H1 (cell line): ENCODE data around the gene TNS4. TPM values are rescaled to one million over a fixed set of nuclear protein-coding genes. Genes with fewer than 3 reads are reported as not detected.

Experiments
- CTCF ChIA-PET: fragments of 300-600 bp; sonication (Branson Sonifier 250); formaldehyde crosslinking; loops from one replicate; lab custom pipeline; 2021; ENCODE audit not compliant: partially characterized antibody; lab: Charles Lee
- POLR2A ChIA-PET: fragments of 300-600 bp; sonication (Branson Sonifier 250); formaldehyde crosslinking; loops from one replicate; lab custom pipeline; 2021; ENCODE audit warnings: inconsistent platforms; ENCODE audit not compliant: partially characterized antibody; lab: Charles Lee
- DNase-seq, 2 experiments: peaks; one replicate each; pipeline versions ENCODE4 v3.0.0 to v3.0.0-alpha.2; 2010 to 2022; ENCODE audit warnings: low spot score in 2 of 2, low read depth in 1 of 2, mixed read lengths in 1 of 2
- FAIRE-seq: peaks from 2 replicates; lab custom pipeline; 2011; peaks lifted over from hg19 to GRCh38; lab: Jason Lieb, UNC
- H2AFZ ChIP-seq: 2 replicates; pipeline ENCODE4 v1.8.1; 2012; ENCODE audit warnings: low read length, inconsistent platforms
- H2AK5ac ChIP-seq: 2 replicates; pipeline ENCODE4 v1.6.1; 2013; ENCODE audit warnings: low read depth, low read length
- H2BK120ac ChIP-seq: replicated peaks from 2 replicates; pipeline ENCODE3; 2013; ENCODE audit warnings: low read depth, low read length, inconsistent platforms
- H2BK12ac ChIP-seq: 2 replicates; pipeline ENCODE4 v1.6.1; 2013; ENCODE audit warnings: low read depth, low read length
- H2BK15ac ChIP-seq: 2 replicates; pipeline ENCODE4 v1.6.1; 2013; ENCODE audit warnings: low read length
- H2BK20ac ChIP-seq: 2 replicates; pipeline ENCODE4 v1.6.1; 2013; ENCODE audit warnings: low read length
- H2BK5ac ChIP-seq: 2 replicates; pipeline ENCODE4 v1.6.1; 2013; ENCODE audit warnings: low read depth, low read length
- H3K14ac ChIP-seq: 2 replicates; pipeline ENCODE4 v1.6.1; 2013; ENCODE audit warnings: inconsistent platforms; ENCODE audit not compliant: insufficient read length
- H3K18ac ChIP-seq: 2 replicates; pipeline ENCODE4 v1.6.1; 2013; ENCODE audit warnings: low read length; ENCODE audit errors: extremely low read depth
- H3K23ac ChIP-seq: 2 replicates; pipeline ENCODE4 v1.6.1; 2013; ENCODE audit warnings: inconsistent platforms; ENCODE audit not compliant: insufficient read length
- H3K23me2 ChIP-seq: 2 replicates; pipeline ENCODE4 v1.6.1; 2013; ENCODE audit warnings: low read depth, low read length
- H3K27ac ChIP-seq: 2 replicates; pipeline ENCODE4 v1.6.1; 2011; ENCODE audit warnings: low read depth, low read length, inconsistent platforms
- H3K27me3 ChIP-seq, 4 experiments: replicated peaks in 1 of 4; 1 replicate in 1 of 4; 2 replicates in 3 of 4; pipeline versions ENCODE4 v1.6.1 to v1.8.1; 2011 to 2013; ENCODE audit warnings: low read length in 3 of 4, mild to moderate bottlenecking in 3 of 4, inconsistent platforms in 2 of 4, mixed read lengths in 2 of 4, moderate library complexity in 1 of 4; ENCODE audit not compliant: control insufficient read depth in 3 of 4, insufficient read depth in 3 of 4; ENCODE audit errors: extremely low read depth in 1 of 4
- H3K36me3 ChIP-seq, 4 experiments: 2 replicates each; pipeline versions ENCODE4 v1.6.1 to v1.8.1; 2011 to 2013; ENCODE audit warnings: mild to moderate bottlenecking in 4 of 4, low read length in 3 of 4, moderate library complexity in 2 of 4, control low read depth in 1 of 4, inconsistent platforms in 1 of 4; ENCODE audit not compliant: insufficient read depth in 4 of 4, control insufficient read depth in 2 of 4
- H3K4ac ChIP-seq: replicated peaks from 2 replicates; pipeline ENCODE3; 2013; ENCODE audit warnings: low read length, low read depth, mixed read lengths, inconsistent platforms; ENCODE audit not compliant: insufficient read length
- H3K4me1 ChIP-seq, 4 experiments: replicated peaks in 1 of 4; 1 replicate in 1 of 4; 2 replicates in 3 of 4; pipeline versions ENCODE4 v1.6.1 to v1.8.1; 2011 to 2013; ENCODE audit warnings: low read length in 3 of 4, inconsistent platforms in 2 of 4, mixed read lengths in 1 of 4; ENCODE audit not compliant: insufficient read depth in 4 of 4, control insufficient read depth in 3 of 4
- H3K4me2 ChIP-seq, 2 experiments: 2 replicates each; pipeline versions ENCODE4 v1.6.1 to v1.8.1; 2011 to 2013; ENCODE audit warnings: low read depth in 2 of 2, low read length in 2 of 2, control low read depth in 1 of 2, inconsistent platforms in 1 of 2, mild to moderate bottlenecking in 1 of 2; ENCODE audit not compliant: insufficient read depth in 1 of 2
- H3K4me3 ChIP-seq, 4 experiments: fragments of 200-600, 300-600 bp in 1 of 4; sonication (generic), shearing (Covaris generic), sonication (Bioruptor Twin) in 1 of 4; 2 replicates each; pipeline versions ENCODE4 v1.5.1 to v1.8.1; 2011 to 2016; ENCODE audit warnings: low read length in 4 of 4, low read depth in 3 of 4, control low read depth in 2 of 4, inconsistent platforms in 2 of 4, mild to moderate bottlenecking in 2 of 4, mixed read lengths in 1 of 4, moderate library complexity in 1 of 4; ENCODE audit not compliant: insufficient read depth in 2 of 4; ENCODE audit errors: extremely low read depth in 1 of 4
- H3K56ac ChIP-seq: replicated peaks from 2 replicates; pipeline ENCODE3; 2013; ENCODE audit warnings: low read depth, mild to moderate bottlenecking, mixed read lengths, low read length, inconsistent platforms; ENCODE audit not compliant: insufficient read length
- H3K79me1 ChIP-seq: 2 replicates; pipeline ENCODE4 v1.6.1; 2013; ENCODE audit warnings: low read depth, low read length, control low read depth
- H3K79me2 ChIP-seq, 2 experiments: 2 replicates each; pipeline versions ENCODE4 v1.6.1 to v1.8.1; 2012 to 2013; ENCODE audit warnings: low read length in 2 of 2, mild to moderate bottlenecking in 2 of 2, inconsistent platforms in 1 of 2; ENCODE audit not compliant: insufficient read depth in 2 of 2, control insufficient read depth in 1 of 2
- H3K9ac ChIP-seq, 4 experiments: replicated peaks in 1 of 4; 1 replicate in 1 of 4; 2 replicates in 3 of 4; pipeline versions ENCODE4 v1.6.1 to v1.8.1; 2011 to 2013; ENCODE audit warnings: low read depth in 3 of 4, low read length in 3 of 4, control low read depth in 2 of 4, mild to moderate bottlenecking in 2 of 4, moderate library complexity in 2 of 4, inconsistent platforms in 1 of 4; ENCODE audit errors: extremely low read depth in 1 of 4
- H3K9me3 ChIP-seq, 2 experiments: 2 replicates each; pipeline versions ENCODE4 v1.6.1 to v1.8.1; 2012 to 2013; ENCODE audit warnings: mild to moderate bottlenecking in 2 of 2, moderate library complexity in 2 of 2, control low read depth in 1 of 2, inconsistent platforms in 1 of 2, low read depth in 1 of 2, low read length in 1 of 2, mixed read lengths in 1 of 2; ENCODE audit not compliant: insufficient read depth in 2 of 2
- H4K20me1 ChIP-seq, 2 experiments: replicated peaks in 1 of 2; 2 replicates each; pipeline versions ENCODE3 to v1.8.1; 2011 to 2013; ENCODE audit warnings: inconsistent platforms in 2 of 2, low read length in 2 of 2, mild to moderate bottlenecking in 1 of 2; ENCODE audit not compliant: insufficient read depth in 2 of 2, control insufficient read depth in 1 of 2
- H4K5ac ChIP-seq: 2 replicates; pipeline ENCODE4 v1.6.1; 2013; ENCODE audit warnings: low read length, low read depth, mixed read lengths, inconsistent platforms; ENCODE audit not compliant: insufficient read length
- H4K8ac ChIP-seq: 2 replicates; pipeline ENCODE4 v1.8.0; 2013; ENCODE audit warnings: mild to moderate bottlenecking, moderate library complexity, low read length, inconsistent platforms; ENCODE audit not compliant: insufficient read depth; ENCODE audit errors: extremely low read depth
- H4K91ac ChIP-seq: replicated peaks from 2 replicates; pipeline ENCODE3; 2013; ENCODE audit warnings: low read length, mixed read lengths, inconsistent platforms; ENCODE audit not compliant: insufficient read length
- CTCF ChIP-seq, 3 experiments: IDR thresholded peaks; 1 replicate in 2 of 3; 2 replicates in 1 of 3; pipeline versions ENCODE4 v1.5.1 to v1.6.1; 2011; ENCODE audit warnings: low read length in 3 of 3, mild to moderate bottlenecking in 3 of 3, inconsistent platforms in 2 of 3, low read depth in 1 of 3, moderate library complexity in 1 of 3; ENCODE audit not compliant: insufficient read depth in 1 of 3; ENCODE audit errors: control extremely low read depth in 1 of 3
- HDAC6 ChIP-seq: IDR thresholded peaks from one replicate; pipeline ENCODE4 v1.7.1; 2012; ENCODE audit warnings: low read depth, mild to moderate bottlenecking, inconsistent platforms, low read length, moderate library complexity
- KDM1A ChIP-seq: fragments of 200-600, 300-600 bp; sonication (generic); IDR thresholded peaks from 2 replicates; pipeline ENCODE4 v1.7.1; 2016; ENCODE audit warnings: mild to moderate bottlenecking, low read length, borderline replicate concordance
- KDM5A ChIP-seq: fragments of 200-600 bp; IDR thresholded peaks from 2 replicates; pipeline ENCODE4 v1.7.1; 2012; ENCODE audit warnings: mild to moderate bottlenecking, low read length, inconsistent platforms, mixed read lengths
- POLR2AphosphoS5 ChIP-seq: IDR thresholded peaks from 2 replicates; pipeline ENCODE4 v1.6.1; 2011; ENCODE audit warnings: low read depth, low read length
- RAD21 ChIP-seq, 2 experiments: IDR thresholded peaks in 1 of 2; conservative IDR thresholded peaks in 1 of 2; 2 replicates each; pipeline ENCODE4 v1.6.1; 2011; ENCODE audit warnings: low read depth in 2 of 2, low read length in 2 of 2, improper control_type of control experiment in 1 of 2, inconsistent platforms in 1 of 2, mild to moderate bottlenecking in 1 of 2, moderate library complexity in 1 of 2
- SP4 ChIP-seq: IDR thresholded peaks from 2 replicates; pipeline ENCODE4 v1.6.1; 2012; ENCODE audit warnings: low read length, inconsistent platforms
- TCF12 ChIP-seq: IDR thresholded peaks from 2 replicates; pipeline ENCODE4 v1.6.1; 2011; ENCODE audit warnings: low read depth, mild to moderate bottlenecking, low read length
- TEAD4 ChIP-seq: IDR thresholded peaks from 2 replicates; pipeline ENCODE4 v1.6.1; 2012; ENCODE audit warnings: low read depth, low read length, inconsistent platforms, mixed read lengths
- WGBS, 2 experiments: shearing (Covaris generic) in 1 of 2; methylation state at CpG; one replicate each; pipeline versions ENCODE4 v1.1.6 to v1.1.7; 2013 to 2015; ENCODE audit warnings: low lambda C conversion rate in 2 of 2, mixed read lengths in 2 of 2, inconsistent platforms in 1 of 2, low coverage in 1 of 2, missing lambda C conversion rate in 1 of 2; ENCODE audit not compliant: insufficient replicate concordance in 2 of 2, insufficient coverage in 1 of 2, insufficient read length in 1 of 2; ENCODE audit errors: extremely low coverage in 1 of 2, missing lambda C conversion rate in 1 of 2; 5-methylcytosine and 5-hydroxymethylcytosine counted together
- polyA plus RNA-seq, 7 experiments: library from polyadenylated mRNA; depleted of rRNA in 3 of 7; stranded (reverse) in 5 of 7; unstranded in 2 of 7; fragments of >200 nt in 5 of 7; fragments of 200-250 nt in 2 of 7; gene quantifications; 1 replicate in 5 of 7; 2 replicates in 1 of 7; 4 replicates in 1 of 7; pipeline versions ENCODE4 v1.2.1 to v1.2.3, GENCODE V29; 2011 to 2013; ENCODE audit warnings: missing spikeins in 2 of 7, mixed read lengths in 2 of 7
- total RNA-seq: library from RNA; stranded (reverse); fragmentation: NEBNext Ultra II Directional; extraction: Animal tissue kit (Norgen Biotek cat#: 25700); gene quantifications from 2 replicates; pipeline ENCODE4 v1.2.1, GENCODE V29; 2021

The TNS4 gene
- total and polyA plus RNA-seq, 2 of the 8 experiments (the other 6 are each of a cell fraction or from before 2014, with no cell fraction given) = 0.20 to 0.21 TPM

- Histone ChIP-seq H3K27ac (no peak overlapping the region), H2BK12ac (no peak overlapping the region), H2AK5ac (no peak overlapping the region), H3K4me1 (peaks cover 0 to 8% (median 2%) of the 10 kb centered on the region in 4 experiments; a peak in 1 of 7 replicates), H3K36me3 (no peaks in the 10 kb centered on the region), H3K79me2 (no peaks in the 10 kb centered on the region), H3K9me3 (peaks cover 0 to 5% of the 10 kb centered on the region in 2 experiments; a peak in 1 of 4 replicates), H3K23ac (no peak overlapping the region), H3K79me1 (no peaks in the 10 kb centered on the region), H3K27me3 (no peaks in the 10 kb centered on the region), H2BK15ac (no peak overlapping the region), H3K4me2 (no peak overlapping the region), H2BK20ac (no peak overlapping the region), H2AFZ (no peak overlapping the region), H4K91ac (no peak overlapping the region), H4K20me1 (no peaks in the 10 kb centered on the region), H4K8ac (no peak overlapping the region), H3K14ac (no peak overlapping the region), H3K9ac (no peak overlapping the region), H2BK5ac (no peak overlapping the region), H3K18ac (no peak overlapping the region), H2BK120ac (no peak overlapping the region), H3K4ac (no peak overlapping the region), H3K4me3 (no peak overlapping the region), H3K56ac (no peak overlapping the region), H3K23me2 (no peaks in the 10 kb centered on the region), H4K5ac (no peak overlapping the region)
- no peak for TF ChIP-seq CTCF (IDR thresholded peaks at IDR 0.05; ENCODE audit: control extremely low read depth in 1 of 3, insufficient read depth in 1 of 3, low read depth in 1 of 3, low read length in 3 of 3)
- no peak for TF ChIP-seq HDAC6
- TF ChIP-seq KDM5A = no peak
- TF ChIP-seq TEAD4 = no peak
- TF ChIP-seq POLR2AphosphoS5 = no peak
- TF ChIP-seq SP4 = no peak
- no peak for TF ChIP-seq TCF12
- TF ChIP-seq RAD21 (IDR thresholded peaks at IDR 0.05 in 1 of 2, conservative IDR thresholded peaks at IDR 0.05 in 1 of 2; ENCODE audit: low read depth in 2 of 2, low read length in 2 of 2) = no peak
- TF ChIP-seq KDM1A = no peak
- no peak for FAIRE-seq
- no peak for DNase-seq
- ChIA-PET CTCF (interaction anchor here (0.8 to 19.4 kb wide), 8 partner anchors 26 to 170 kb away, joined by 3 to 435 read pairs (median 4); partner anchors contain the start of gene IGFBP4), POLR2A (no interaction called here)
- WGBS, 2 experiments = 82% methylated on average over 9 of the region's 10 CpGs; no CpG with 5 or more reads in 1 of the 2 experiments
Observed at GRCh38 chr17:40528692-40529417, 27.4 kb upstream of the TNS4 start.
